ENCODE data around the gene ACSL1. TPM values are rescaled to one million over a fixed set of nuclear protein-coding genes. Genes with fewer than 3 reads are reported as not detected.

The ACSL1 gene
- total RNA-seq (10 to 100 TPM; 12.0 to 47.9 (median 19.8) TPM), polyA plus RNA-seq (10 to 100 TPM; 12.8 to 41.5 TPM)
- long read RNA-seq, donor 1, transcript ACSL1-201 (21 exons, 3,832 nt), result major isoform, 8 of 14 reads
- long read RNA-seq, donor 1, partial matches to known transcripts, result 5 of 14 reads
- long read RNA-seq, donor 1, other reads (novel, unspliced or antisense), result 1 of 14 reads
- long read RNA-seq, donor 2, partial matches to known transcripts, result 0 of 3 reads
- long read RNA-seq, donor 2, other reads (novel, unspliced or antisense), result 0 of 3 reads
- long read RNA-seq, donor 3, transcript ACSL1-201 (21 exons, 3,832 nt), result major isoform, 64 of 88 reads
- long read RNA-seq, donor 3, transcript ACSL1-202 (20 exons, 3,636 nt), result minor isoform, 8 of 88 reads
- long read RNA-seq, donor 3, partial matches to known transcripts, result 5 of 88 reads
- long read RNA-seq, donor 3, other reads (novel, unspliced or antisense), result 11 of 88 reads

- TF ChIP-seq POLR2A (IDR thresholded peaks at IDR 0.05) (no peak), EP300 (IDR thresholded peaks at IDR 0.05) (no peak), CTCF (IDR thresholded peaks at IDR 0.05) (no peak)
- intact Hi-C loops (cut with DNase I), result loop anchor here in 1 of 4 donors (5.0 kb wide), 1 partner anchor 79 kb away; no protein-coding TSS in a partner anchor
- no peaks in the 10 kb centered on the region for H3K27me3 ChIP-seq
- H3K4me1 ChIP-seq (ENCODE audit: insufficient read depth), result peaks cover 3% of the 10 kb centered on the region
- no peaks in the 10 kb centered on the region for H3K36me3 ChIP-seq
- H3K4me3 ChIP-seq, result peak within 1 kb of the TSS; percentile 54
- peak within 1 kb of the TSS in 1 of 2 donors; percentile 30 for H3K27ac ChIP-seq
- WGBS, 3 donors, result 1% methylated on average over 38 to 94 of the region's 94 CpGs
- no peaks in the 10 kb centered on the region for H3K9me3 ChIP-seq
- peak; percentile 72 to 87 (median 81) for DNase-seq
Observed at GRCh38 chr4:184825896-184826690, at the start of gene ACSL1. ACSL1 (minus strand) TSS chr4:184825968; CDS start chr4:184803514, 22,454 bp downstream.

GRCh38 chr4:184873054-184873453 lies 47.3 kb upstream of the ACSL1 start:
- H3K4me3 ChIP-seq, result no peak overlapping the region
- H3K27me3 ChIP-seq, result no peaks in the 10 kb centered on the region
- no peaks in the 10 kb centered on the region for H3K9me3 ChIP-seq
- H3K4me1 ChIP-seq (ENCODE audit: insufficient read depth), result no peaks in the 10 kb centered on the region
- no peaks in the 10 kb centered on the region for H3K36me3 ChIP-seq
- intact Hi-C loops (cut with DNase I), result no loop called here
- no peak overlapping the region for H3K27ac ChIP-seq
- no peak for DNase-seq
- 25 to 27% (median 26%) methylated on average over 2 of the region's 2 CpGs for WGBS, 3 donors
- no peak for TF ChIP-seq POLR2A (IDR thresholded peaks at IDR 0.05)
- no peak for TF ChIP-seq EP300 (IDR thresholded peaks at IDR 0.05)
- TF ChIP-seq CTCF (IDR thresholded peaks at IDR 0.05), result no peak

- no peaks in the 10 kb centered on the region for H3K4me1 ChIP-seq (ENCODE audit: insufficient read depth)
- intact Hi-C loops (cut with DNase I), result no loop called here
- H3K9me3 ChIP-seq, result no peaks in the 10 kb centered on the region
- H3K27ac ChIP-seq, result no peak overlapping the region
- no peak overlapping the region for H3K4me3 ChIP-seq
- 68 to 82% (median 73%) methylated on average over 4 of the region's 4 CpGs for WGBS, 3 donors
- DNase-seq, result no peak
- TF ChIP-seq POLR2A (IDR thresholded peaks at IDR 0.05) (no peak), EP300 (IDR thresholded peaks at IDR 0.05) (no peak), CTCF (IDR thresholded peaks at IDR 0.05) (no peak)
- H3K36me3 ChIP-seq, result no peaks in the 10 kb centered on the region
- H3K27me3 ChIP-seq, result no peaks in the 10 kb centered on the region
Observed at GRCh38 chr4:184870718-184871117, 45.0 kb upstream of the ACSL1 start.

- WGBS, 3 donors, result 76 to 79% (median 78%) methylated on average over 3 of the region's 3 CpGs
- TF ChIP-seq EP300 (IDR thresholded peaks at IDR 0.05) (no peak), POLR2A (IDR thresholded peaks at IDR 0.05) (no peak), CTCF (IDR thresholded peaks at IDR 0.05) (no peak)
- intact Hi-C loops (cut with DNase I), result no loop called here
- H3K27me3 ChIP-seq, result no peaks in the 10 kb centered on the region
- no peak for DNase-seq
- H3K9me3 ChIP-seq, result no peaks in the 10 kb centered on the region
- no peaks in the 10 kb centered on the region for H3K4me1 ChIP-seq (ENCODE audit: insufficient read depth)
- H3K4me3 ChIP-seq, result no peak overlapping the region
- H3K36me3 ChIP-seq, result no peaks in the 10 kb centered on the region
- H3K27ac ChIP-seq, result no peak overlapping the region
Observed at GRCh38 chr4:184868623-184869022, 42.9 kb upstream of the ACSL1 start.

Measured in ovary (tissue), 10 donors.